GM12875 (cell line): ENCODE data around the gene GPR17.
A peak's percentile ranks its signal among the peaks of the same experiment; 100 is the strongest.

Experiments used
- H3K4me3 ChIP-seq: one replicate; pipeline ENCODE4 v1.5.1; 2011; ENCODE audit warnings: low read depth, low read length, control low read depth
- TF ChIP-seq, protein P1 (sequence below): IDR thresholded peaks from 2 replicates; pipeline ENCODE4 v1.5.1; 2011; ENCODE audit warnings: low read depth, mild to moderate bottlenecking, control low read depth, inconsistent platforms, low read length, moderate library complexity, borderline replicate concordance; ENCODE audit not compliant: insufficient read depth

Gene GPR17

DNA sequence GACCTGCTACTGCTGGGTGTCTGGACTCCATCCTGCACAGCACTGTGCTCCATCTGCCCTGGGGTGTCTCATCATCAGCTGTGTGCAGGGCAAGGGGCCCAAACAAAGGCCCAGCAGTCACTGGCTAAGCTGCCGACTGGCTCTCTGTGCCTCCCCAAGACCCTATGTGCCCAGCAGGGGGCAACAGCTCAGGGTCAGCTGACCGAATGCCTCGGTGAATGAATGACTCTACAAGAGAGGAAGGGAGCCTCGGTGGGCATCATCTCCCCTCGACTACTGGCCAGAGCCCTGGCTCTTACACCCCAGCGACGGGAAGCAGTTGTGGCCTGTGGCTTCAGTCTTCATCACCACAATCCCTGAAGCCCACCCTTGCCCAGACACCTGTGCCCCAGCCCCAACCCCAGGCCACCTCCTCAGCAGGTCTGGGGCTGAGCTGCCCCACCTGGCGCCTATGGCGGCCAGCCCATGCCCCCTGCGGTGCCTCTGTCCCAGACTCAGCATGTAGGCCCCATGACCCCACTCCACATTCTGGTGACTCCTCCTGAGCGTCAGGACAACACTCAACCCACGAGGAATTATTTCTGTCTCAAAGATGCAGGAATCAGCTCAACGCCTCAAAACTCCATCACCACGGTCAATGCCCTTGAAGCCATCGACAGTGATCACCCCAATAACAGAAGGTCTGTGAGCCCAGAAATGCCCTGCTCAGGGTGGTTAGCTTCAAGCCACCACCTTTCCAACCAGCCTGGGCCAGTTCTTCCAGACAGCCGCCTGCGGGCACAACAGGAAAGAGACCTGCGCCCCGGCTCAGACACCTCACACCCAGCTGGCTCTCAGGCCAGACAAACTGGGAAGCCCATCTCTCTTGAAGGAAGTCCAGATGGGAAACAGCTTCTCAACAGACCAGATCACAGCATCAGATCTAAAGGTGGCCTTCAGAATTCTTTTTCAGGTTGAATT lies 1.6 kb upstream of the GPR17 start:
- TF ChIP-seq, protein P1, sequence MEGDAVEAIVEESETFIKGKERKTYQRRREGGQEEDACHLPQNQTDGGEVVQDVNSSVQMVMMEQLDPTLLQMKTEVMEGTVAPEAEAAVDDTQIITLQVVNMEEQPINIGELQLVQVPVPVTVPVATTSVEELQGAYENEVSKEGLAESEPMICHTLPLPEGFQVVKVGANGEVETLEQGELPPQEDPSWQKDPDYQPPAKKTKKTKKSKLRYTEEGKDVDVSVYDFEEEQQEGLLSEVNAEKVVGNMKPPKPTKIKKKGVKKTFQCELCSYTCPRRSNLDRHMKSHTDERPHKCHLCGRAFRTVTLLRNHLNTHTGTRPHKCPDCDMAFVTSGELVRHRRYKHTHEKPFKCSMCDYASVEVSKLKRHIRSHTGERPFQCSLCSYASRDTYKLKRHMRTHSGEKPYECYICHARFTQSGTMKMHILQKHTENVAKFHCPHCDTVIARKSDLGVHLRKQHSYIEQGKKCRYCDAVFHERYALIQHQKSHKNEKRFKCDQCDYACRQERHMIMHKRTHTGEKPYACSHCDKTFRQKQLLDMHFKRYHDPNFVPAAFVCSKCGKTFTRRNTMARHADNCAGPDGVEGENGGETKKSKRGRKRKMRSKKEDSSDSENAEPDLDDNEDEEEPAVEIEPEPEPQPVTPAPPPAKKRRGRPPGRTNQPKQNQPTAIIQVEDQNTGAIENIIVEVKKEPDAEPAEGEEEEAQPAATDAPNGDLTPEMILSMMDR = peak; percentile 24; the same call in 1 of the 2 replicates
- H3K4me3 ChIP-seq = no peak overlapping the region

- TF ChIP-seq, protein P1 = no peak
- H3K4me3 ChIP-seq = no peak overlapping the region
Observed at GRCh38 chr2:127645026-127645394, 943 bp upstream of the GPR17 start.

GRCh38 chr2:127646487-127647241 lies 711 bp downstream of the GPR17 start:
- no peak overlapping the region for H3K4me3 ChIP-seq
- TF ChIP-seq, protein P1 = no peak

- H3K4me3 ChIP-seq = no peak overlapping the region
- TF ChIP-seq, protein P1 = no peak
Observed at GRCh38 chr2:127647242-127648190, 1.6 kb downstream of the GPR17 start.

DNA sequence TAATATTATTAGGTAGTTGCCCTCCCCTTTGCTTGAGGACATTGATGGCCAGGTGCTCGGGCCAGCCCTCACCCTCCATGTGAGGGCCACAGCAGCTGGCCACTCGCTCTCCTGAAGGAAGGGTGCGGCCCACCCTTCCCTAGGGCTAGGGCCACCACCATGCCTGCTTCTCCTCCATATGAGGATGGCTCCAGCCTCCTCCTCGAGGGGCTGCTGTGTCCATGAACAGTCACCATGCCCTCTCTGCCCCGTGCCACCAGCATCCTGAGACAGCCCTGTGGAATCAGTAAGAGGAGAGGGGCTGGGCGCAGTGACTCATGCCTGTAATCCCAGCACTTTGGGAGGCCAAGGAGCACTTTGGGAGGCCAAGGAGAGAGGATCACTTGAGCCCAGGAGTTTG lies 2.4 kb downstream of the GPR17 start:
- no peak overlapping the region for H3K4me3 ChIP-seq
- TF ChIP-seq, protein P1 = no peak

DNA sequence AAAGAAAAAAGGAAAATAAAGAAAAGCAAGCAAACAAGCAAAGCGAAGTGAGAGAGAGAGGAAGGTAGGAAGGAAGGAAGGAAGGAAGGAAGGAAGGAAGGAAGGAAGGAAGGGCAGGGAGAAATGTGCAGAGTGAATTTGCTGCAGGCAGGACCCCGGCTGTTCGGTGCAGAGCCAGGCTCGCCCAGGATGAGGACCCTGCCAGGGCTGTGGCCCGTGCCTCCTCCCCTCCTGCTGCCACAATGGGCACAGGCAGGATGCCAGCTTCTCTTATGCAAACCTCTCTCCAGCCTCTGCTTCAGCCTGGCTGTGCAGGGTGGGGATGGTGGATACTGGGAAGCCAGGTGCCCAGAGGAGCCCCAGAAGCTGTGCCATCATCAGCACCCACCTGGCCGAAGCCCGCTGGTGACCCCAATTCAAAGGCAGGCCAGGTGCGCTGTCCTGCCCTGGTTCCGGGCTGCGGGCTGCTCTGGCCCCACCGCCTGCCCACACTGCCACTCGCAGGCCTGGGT lies 3.2 kb downstream of the GPR17 start:
- no peak overlapping the region for H3K4me3 ChIP-seq
- TF ChIP-seq, protein P1 = no peak
